Testis (tissue), 2 donors: ENCODE measurements around the gene NUDT22.

ENCODE experiments used
- CTCF ChIP-seq, 3 experiments: fragments of 450-650 bp in 2 of 3; fragments of 200-600 bp in 1 of 3; sonication (generic) in 1 of 3; IDR thresholded peaks; one replicate each; pipeline ENCODE4 v1.5.1; 2016 to 2019; ENCODE audit warnings: antibody characterized with exemption in 3 of 3, mild to moderate bottlenecking in 2 of 3, moderate library complexity in 1 of 3
- POLR2A ChIP-seq: fragments of 450-650 bp; IDR thresholded peaks from one replicate; pipeline ENCODE4 v1.6.1; 2017; ENCODE audit warnings: antibody characterized with exemption, mild to moderate bottlenecking, moderate library complexity

GRCh38 chr11:64251753-64252002, 25.6 kb downstream of the NUDT22 start:
- TF ChIP-seq CTCF (IDR thresholded peaks at IDR 0.05) (no peak), POLR2A (no peak)
